ENCODE measurements around the gene ARHGAP4. TPM values are rescaled to one million over a fixed set of nuclear protein-coding genes. Genes with fewer than 3 reads are reported as not detected.
A peak's percentile ranks its signal among the peaks of the same experiment; 100 is the strongest.

ARHGAP4 gene
- total and polyA plus RNA-seq, 2 donors (not counting 3 experiments of a cell fraction or from before 2014, with no cell fraction given) = 20.9 to 33.3 TPM

GRCh38 chrX:153875391-153876111 lies 50.5 kb downstream of the ARHGAP4 start:
- ChIA-PET CTCF (no interaction called here), POLR2A (interaction anchor here (0.7 kb wide), 1 partner anchor 25 kb away, joined by 15 read pairs; no protein-coding TSS in a partner anchor)
- no TSS peak for BruUV-seq (replicated peaks)
- peak; percentile 39 for DNase-seq (ENCODE audit: low read depth, low spot score)
- Histone ChIP-seq H3K9ac (replicated peaks; ENCODE audit: extremely low read depth, insufficient read depth, low read length) (no peak overlapping the region), H3K36me3 (ENCODE audit: control insufficient read depth in 2 of 2, extremely low read depth in 1 of 2, insufficient read depth in 2 of 2, low read length in 2 of 2) (no peaks in the 10 kb centered on the region), H2AFZ (ENCODE audit: low read depth, low read length) (no peak overlapping the region), H3K79me2 (ENCODE audit: control insufficient read depth, insufficient read depth, low read length) (no peaks in the 10 kb centered on the region), H3K9me1 (replicated peaks; ENCODE audit: control insufficient read depth, extremely low read depth, insufficient read depth, low read length) (no peaks in the 10 kb centered on the region), H3K9me3 (replicated peaks; ENCODE audit: control insufficient read depth, insufficient read depth, low read length) (no peaks in the 10 kb centered on the region), H3K4me2 (ENCODE audit: insufficient read depth, low read length) (no peak overlapping the region), H3K4me3 (replicated peaks in 1 of 3; ENCODE audit: insufficient read depth in 1 of 3, low read depth in 1 of 3, low read length in 3 of 3) (no peak overlapping the region), H4K20me1 (replicated peaks; ENCODE audit: control insufficient read depth, extremely low read depth, insufficient read depth, low read length) (no peaks in the 10 kb centered on the region), H3K27me3 (ENCODE audit: control insufficient read depth in 2 of 2, insufficient read depth in 2 of 2, low read length in 2 of 2) (peaks cover 3 to 5% of the 10 kb centered on the region in 2 experiments), H3K4me1 (ENCODE audit: control insufficient read depth, extremely low read depth, insufficient read depth, low read length) (no peaks in the 10 kb centered on the region), H3K27ac (ENCODE audit: insufficient read depth, low read depth, low read length) (no peak overlapping the region)
- peak; percentile 40 for FAIRE-seq
- TF ChIP-seq POLR2A (IDR thresholded peaks at IDR 0.05; ENCODE audit: low read depth, low read length) = no peak
- no peak for TF ChIP-seq FOS (IDR thresholded peaks at IDR 0.05; ENCODE audit: borderline replicate concordance, insufficient read depth, low read length)
- TF ChIP-seq POLR2AphosphoS5 (IDR thresholded peaks at IDR 0.05; ENCODE audit: insufficient read depth, low read depth, low read length) = no peak
- TF ChIP-seq, protein P1, sequence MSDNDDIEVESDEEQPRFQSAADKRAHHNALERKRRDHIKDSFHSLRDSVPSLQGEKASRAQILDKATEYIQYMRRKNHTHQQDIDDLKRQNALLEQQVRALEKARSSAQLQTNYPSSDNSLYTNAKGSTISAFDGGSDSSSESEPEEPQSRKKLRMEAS (IDR thresholded peaks at IDR 0.05; ENCODE audit: insufficient read depth, insufficient read length) = no peak
- TF ChIP-seq GATA2 (IDR thresholded peaks at IDR 0.05; ENCODE audit: insufficient read depth, insufficient read length, low read depth, low read length) = no peak
- intact Hi-C loops (cut with micrococcal nuclease) (loop anchor here (10.0 kb wide), 1 partner anchor 81 kb away; the partner anchor contains the start of genes IDH3G and SSR4), dilution Hi-C loops (cut with MboI; ENCODE audit: extremely low pct_ligation_motif_present, low sequenced_read_pairs) (no loop called here)

GRCh38 chrX:153874366-153875125 lies 51.5 kb downstream of the ARHGAP4 start:
- DNase-seq (ENCODE audit: low read depth, low spot score) (no peak), FAIRE-seq (no peak)
- no peaks in the 10 kb centered on the region for H3K9me1 ChIP-seq (replicated peaks; ENCODE audit: control insufficient read depth, extremely low read depth, insufficient read depth, low read length)
- dilution Hi-C loops (cut with MboI; ENCODE audit: extremely low pct_ligation_motif_present, low sequenced_read_pairs) (no loop called here), intact Hi-C loops (cut with micrococcal nuclease) (loop anchor here (10.0 kb wide), 1 partner anchor 80 kb away; the partner anchor contains the start of genes IDH3G and SSR4)
- no peak overlapping the region for H2AFZ ChIP-seq (ENCODE audit: low read depth, low read length)
- H3K4me2 ChIP-seq (ENCODE audit: insufficient read depth, low read length) = no peak overlapping the region
- no peaks in the 10 kb centered on the region for H3K79me2 ChIP-seq (ENCODE audit: control insufficient read depth, insufficient read depth, low read length)
- CTCF ChIA-PET = no interaction called here
- H3K9me3 ChIP-seq (replicated peaks; ENCODE audit: control insufficient read depth, insufficient read depth, low read length) = no peaks in the 10 kb centered on the region
- POLR2A ChIA-PET = no interaction called here
- H3K4me3 ChIP-seq (replicated peaks in 1 of 3; ENCODE audit: insufficient read depth in 1 of 3, low read depth in 1 of 3, low read length in 3 of 3) = no peak overlapping the region
- H3K4me1 ChIP-seq (ENCODE audit: control insufficient read depth, extremely low read depth, insufficient read depth, low read length) = no peaks in the 10 kb centered on the region
- no peak overlapping the region for H3K9ac ChIP-seq (replicated peaks; ENCODE audit: extremely low read depth, insufficient read depth, low read length)
- H3K27ac ChIP-seq (ENCODE audit: insufficient read depth, low read depth, low read length) = no peak overlapping the region
- H4K20me1 ChIP-seq (replicated peaks; ENCODE audit: control insufficient read depth, extremely low read depth, insufficient read depth, low read length) = no peaks in the 10 kb centered on the region
- H3K36me3 ChIP-seq (ENCODE audit: control insufficient read depth in 2 of 2, extremely low read depth in 1 of 2, insufficient read depth in 2 of 2, low read length in 2 of 2) = no peaks in the 10 kb centered on the region
- TF ChIP-seq JUN (IDR thresholded peaks at IDR 0.05; ENCODE audit: borderline replicate concordance, insufficient read depth, insufficient read length, low read depth) = no peak
- TF ChIP-seq FOS (IDR thresholded peaks at IDR 0.05; ENCODE audit: borderline replicate concordance, insufficient read depth, low read length) = no peak
- no peak for TF ChIP-seq GATA2 (IDR thresholded peaks at IDR 0.05; ENCODE audit: insufficient read depth, insufficient read length, low read depth, low read length)
- TF ChIP-seq, protein P2, sequence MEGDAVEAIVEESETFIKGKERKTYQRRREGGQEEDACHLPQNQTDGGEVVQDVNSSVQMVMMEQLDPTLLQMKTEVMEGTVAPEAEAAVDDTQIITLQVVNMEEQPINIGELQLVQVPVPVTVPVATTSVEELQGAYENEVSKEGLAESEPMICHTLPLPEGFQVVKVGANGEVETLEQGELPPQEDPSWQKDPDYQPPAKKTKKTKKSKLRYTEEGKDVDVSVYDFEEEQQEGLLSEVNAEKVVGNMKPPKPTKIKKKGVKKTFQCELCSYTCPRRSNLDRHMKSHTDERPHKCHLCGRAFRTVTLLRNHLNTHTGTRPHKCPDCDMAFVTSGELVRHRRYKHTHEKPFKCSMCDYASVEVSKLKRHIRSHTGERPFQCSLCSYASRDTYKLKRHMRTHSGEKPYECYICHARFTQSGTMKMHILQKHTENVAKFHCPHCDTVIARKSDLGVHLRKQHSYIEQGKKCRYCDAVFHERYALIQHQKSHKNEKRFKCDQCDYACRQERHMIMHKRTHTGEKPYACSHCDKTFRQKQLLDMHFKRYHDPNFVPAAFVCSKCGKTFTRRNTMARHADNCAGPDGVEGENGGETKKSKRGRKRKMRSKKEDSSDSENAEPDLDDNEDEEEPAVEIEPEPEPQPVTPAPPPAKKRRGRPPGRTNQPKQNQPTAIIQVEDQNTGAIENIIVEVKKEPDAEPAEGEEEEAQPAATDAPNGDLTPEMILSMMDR (IDR thresholded peaks at IDR 0.05; ENCODE audit: extremely low read depth in 1 of 2, insufficient read depth in 1 of 2, low read depth in 1 of 2, low read length in 2 of 2) = no peak
- TF ChIP-seq POLR2AphosphoS5 (IDR thresholded peaks at IDR 0.05; ENCODE audit: insufficient read depth, low read depth, low read length) = no peak
- TF ChIP-seq POLR2A (IDR thresholded peaks at IDR 0.05; ENCODE audit: low read depth, low read length) = no peak
- TF ChIP-seq MYC (IDR thresholded peaks at IDR 0.05; ENCODE audit: low read depth, low read length) = no peak
- TF ChIP-seq, protein P1 (IDR thresholded peaks at IDR 0.05; ENCODE audit: insufficient read depth, insufficient read length) = no peak
- no peak for TF ChIP-seq EZH2 (IDR thresholded peaks at IDR 0.05; ENCODE audit: borderline replicate concordance, low read depth, low read length, severe bottlenecking)
- H3K27me3 ChIP-seq (ENCODE audit: control insufficient read depth in 2 of 2, insufficient read depth in 2 of 2, low read length in 2 of 2) = no peaks in the 10 kb centered on the region
- BruUV-seq (replicated peaks) = no TSS peak

Data from endothelial cell of umbilical vein (primary cell).